HEK293 (cell line): ENCODE results near the gene FOSB.
A peak's percentile ranks its signal among the peaks of the same experiment; 100 is the strongest.
"Not testable (repeated sequence)": the region's sequence is repeated elsewhere in the genome, so short reads cannot be mapped to it uniquely, and the experiment has no call there.

Source experiments
- CTCF ChIA-PET: fragments of 350-600 bp; formaldehyde crosslinking; extraction: SDS; loops from one replicate; lab custom pipeline; 2021; ENCODE audit warnings: antibody characterized with exemption; lab: Yijun Ruan, JAX
- POLR2A ChIA-PET: fragments of 300-600 bp; formaldehyde crosslinking; extraction: SDS; loops from one replicate; lab custom pipeline; 2020; ENCODE audit warnings: antibody characterized with exemption, inconsistent platforms; lab: Yijun Ruan, JAX
- H3K27ac ChIP-seq: fragments of 200-500 bp; sonication (Bioruptor generic); 2 replicates; pipeline ENCODE4 v1.5.1; 2014; ENCODE audit warnings: low read depth, low read length, control low read depth, inconsistent platforms; ENCODE audit errors: extremely low read depth
- H3K36me3 ChIP-seq, 2 experiments: fragments of 200-500 bp in 1 of 2; sonication (Bioruptor generic) in 1 of 2; 1 replicate in 1 of 2; 2 replicates in 1 of 2; pipeline ENCODE4 v1.5.1; 2014 to 2017; ENCODE audit warnings: inconsistent platforms in 2 of 2, low read length in 2 of 2; ENCODE audit not compliant: control insufficient read depth in 2 of 2, insufficient read depth in 1 of 2
- H3K4me1 ChIP-seq: fragments of 200-500 bp; sonication (Bioruptor generic); 2 replicates; pipeline ENCODE4 v1.5.1; 2014; ENCODE audit warnings: mild to moderate bottlenecking, low read length, inconsistent platforms; ENCODE audit not compliant: control insufficient read depth, insufficient read depth
- H3K4me3 ChIP-seq: 2 replicates; pipeline ENCODE4 v1.5.1; 2011; ENCODE audit warnings: low read depth, mild to moderate bottlenecking, control low read depth, low read length, moderate library complexity
- H3K9me3 ChIP-seq: fragments of 200-500 bp; sonication (Bioruptor generic); 2 replicates; pipeline ENCODE4 v1.5.1; 2014; ENCODE audit warnings: low read depth, low read length, inconsistent platforms; ENCODE audit not compliant: control insufficient read depth, insufficient read depth
- GLIS2 ChIP-seq: fragments of 450-650 bp; formaldehyde crosslinking; IDR thresholded peaks from 2 replicates; pipeline ENCODE4 v1.5.1; 2016; ENCODE audit warnings: missing biosample characterization, missing genetic modification characterization
- KLF1 ChIP-seq: fragments of 450-650 bp; formaldehyde crosslinking; IDR thresholded peaks from 2 replicates; pipeline ENCODE4 v1.5.1; 2016; ENCODE audit warnings: missing biosample characterization, missing genetic modification characterization
- KLF7 ChIP-seq: fragments of 450-650 bp; formaldehyde crosslinking; IDR thresholded peaks from 2 replicates; pipeline ENCODE4 v1.5.1; 2016; ENCODE audit warnings: missing biosample characterization, missing genetic modification characterization, borderline replicate concordance
- ZBTB48 ChIP-seq: fragments of 450-650 bp; formaldehyde crosslinking; IDR thresholded peaks from 2 replicates; pipeline ENCODE4 v1.5.1; 2016; ENCODE audit warnings: missing biosample characterization, missing genetic modification characterization
- ZNF23 ChIP-seq: fragments of 450-650 bp; formaldehyde crosslinking; IDR thresholded peaks from 2 replicates; pipeline ENCODE4 v1.5.1; 2016; ENCODE audit warnings: missing biosample characterization, missing genetic modification characterization, borderline replicate concordance
- ZNF302 ChIP-seq: fragments of 450-650 bp; formaldehyde crosslinking; IDR thresholded peaks from 2 replicates; pipeline ENCODE4 v1.5.1; 2016; ENCODE audit warnings: missing biosample characterization, missing genetic modification characterization, low read depth
- ZNF335 ChIP-seq: fragments of 450-650 bp; formaldehyde crosslinking; conservative IDR thresholded peaks from 2 replicates; pipeline ENCODE4 v1.5.1; 2016; ENCODE audit warnings: missing biosample characterization, missing genetic modification characterization
- ZNF341 ChIP-seq: fragments of 450-650 bp; formaldehyde crosslinking; IDR thresholded peaks from 2 replicates; pipeline ENCODE4; 2016; ENCODE audit warnings: low read depth, missing biosample characterization, missing genetic modification characterization
- TF ChIP-seq, protein P1 (sequence below): fragments of 450-650 bp; formaldehyde crosslinking; IDR thresholded peaks from 2 replicates; pipeline ENCODE4 v1.5.1; 2016; ENCODE audit warnings: missing biosample characterization, missing genetic modification characterization
- TF ChIP-seq, protein P2 (sequence below): fragments of 450-650 bp; formaldehyde crosslinking; conservative IDR thresholded peaks from 2 replicates; pipeline ENCODE4 v1.5.1; 2016; ENCODE audit warnings: low read depth, missing biosample characterization, missing genetic modification characterization
- TF ChIP-seq, protein P3 (sequence below): fragments of 450-650 bp; formaldehyde crosslinking; IDR thresholded peaks from 2 replicates; pipeline ENCODE4 v1.5.1; 2017; ENCODE audit warnings: missing biosample characterization, missing genetic modification characterization
- TF ChIP-seq, protein P4 (sequence below): fragments of 450-650 bp; formaldehyde crosslinking; IDR thresholded peaks from 2 replicates; pipeline ENCODE4 v1.5.1; 2016; ENCODE audit warnings: missing biosample characterization, missing genetic modification characterization
- TF ChIP-seq, protein P5 (sequence below): fragments of 450-650 bp; formaldehyde crosslinking; IDR thresholded peaks from 2 replicates; pipeline ENCODE4 v1.5.1; 2016; ENCODE audit warnings: missing biosample characterization, missing genetic modification characterization, borderline replicate concordance

The FOSB gene

DNA sequence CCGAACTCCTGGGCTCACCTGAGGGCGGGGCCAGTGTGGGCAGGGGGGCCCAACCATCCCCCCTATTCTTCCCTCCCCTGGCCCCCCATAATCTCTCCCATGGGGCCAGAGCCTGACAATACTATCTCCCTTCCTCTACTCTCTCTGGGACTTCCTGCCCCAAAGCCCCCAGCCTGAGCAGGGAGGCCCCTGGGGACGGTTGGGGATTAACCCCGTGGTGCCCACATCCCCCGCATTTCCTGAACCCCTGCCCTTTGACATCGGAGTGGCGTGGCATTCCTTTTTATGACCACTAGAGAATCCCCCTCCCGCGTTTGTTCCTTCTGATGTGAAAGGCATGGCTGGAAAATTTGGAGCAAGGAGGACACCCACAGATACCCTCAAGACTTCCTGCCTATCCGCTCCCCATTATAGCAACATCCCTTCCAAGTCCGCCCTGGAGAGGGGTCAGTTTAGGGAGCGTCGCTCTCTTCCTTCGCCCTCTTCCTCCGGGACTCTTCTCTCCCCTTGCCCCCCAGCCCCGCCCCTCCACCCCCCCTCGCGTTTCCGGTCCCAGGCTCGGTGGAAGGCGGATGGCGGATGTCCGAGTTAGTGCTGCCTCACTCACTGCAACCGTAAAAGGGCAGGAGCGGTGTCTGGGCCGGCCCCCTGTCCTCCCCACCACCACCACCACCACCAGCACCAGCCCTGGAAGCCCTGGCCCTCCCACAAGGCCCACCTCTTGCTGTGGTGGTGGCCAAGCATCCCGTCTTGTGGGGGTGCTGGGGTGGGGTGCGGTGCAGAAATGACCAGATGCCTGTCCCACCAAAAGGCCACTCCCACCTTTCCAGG is 41.3 kb downstream of the FOSB start (continued):
- TF ChIP-seq, protein P1, sequence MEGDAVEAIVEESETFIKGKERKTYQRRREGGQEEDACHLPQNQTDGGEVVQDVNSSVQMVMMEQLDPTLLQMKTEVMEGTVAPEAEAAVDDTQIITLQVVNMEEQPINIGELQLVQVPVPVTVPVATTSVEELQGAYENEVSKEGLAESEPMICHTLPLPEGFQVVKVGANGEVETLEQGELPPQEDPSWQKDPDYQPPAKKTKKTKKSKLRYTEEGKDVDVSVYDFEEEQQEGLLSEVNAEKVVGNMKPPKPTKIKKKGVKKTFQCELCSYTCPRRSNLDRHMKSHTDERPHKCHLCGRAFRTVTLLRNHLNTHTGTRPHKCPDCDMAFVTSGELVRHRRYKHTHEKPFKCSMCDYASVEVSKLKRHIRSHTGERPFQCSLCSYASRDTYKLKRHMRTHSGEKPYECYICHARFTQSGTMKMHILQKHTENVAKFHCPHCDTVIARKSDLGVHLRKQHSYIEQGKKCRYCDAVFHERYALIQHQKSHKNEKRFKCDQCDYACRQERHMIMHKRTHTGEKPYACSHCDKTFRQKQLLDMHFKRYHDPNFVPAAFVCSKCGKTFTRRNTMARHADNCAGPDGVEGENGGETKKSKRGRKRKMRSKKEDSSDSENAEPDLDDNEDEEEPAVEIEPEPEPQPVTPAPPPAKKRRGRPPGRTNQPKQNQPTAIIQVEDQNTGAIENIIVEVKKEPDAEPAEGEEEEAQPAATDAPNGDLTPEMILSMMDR (tag by site-specific recombination) = peak; percentile 21; the same call in 1 of the 2 replicates
- TF ChIP-seq, protein P2, sequence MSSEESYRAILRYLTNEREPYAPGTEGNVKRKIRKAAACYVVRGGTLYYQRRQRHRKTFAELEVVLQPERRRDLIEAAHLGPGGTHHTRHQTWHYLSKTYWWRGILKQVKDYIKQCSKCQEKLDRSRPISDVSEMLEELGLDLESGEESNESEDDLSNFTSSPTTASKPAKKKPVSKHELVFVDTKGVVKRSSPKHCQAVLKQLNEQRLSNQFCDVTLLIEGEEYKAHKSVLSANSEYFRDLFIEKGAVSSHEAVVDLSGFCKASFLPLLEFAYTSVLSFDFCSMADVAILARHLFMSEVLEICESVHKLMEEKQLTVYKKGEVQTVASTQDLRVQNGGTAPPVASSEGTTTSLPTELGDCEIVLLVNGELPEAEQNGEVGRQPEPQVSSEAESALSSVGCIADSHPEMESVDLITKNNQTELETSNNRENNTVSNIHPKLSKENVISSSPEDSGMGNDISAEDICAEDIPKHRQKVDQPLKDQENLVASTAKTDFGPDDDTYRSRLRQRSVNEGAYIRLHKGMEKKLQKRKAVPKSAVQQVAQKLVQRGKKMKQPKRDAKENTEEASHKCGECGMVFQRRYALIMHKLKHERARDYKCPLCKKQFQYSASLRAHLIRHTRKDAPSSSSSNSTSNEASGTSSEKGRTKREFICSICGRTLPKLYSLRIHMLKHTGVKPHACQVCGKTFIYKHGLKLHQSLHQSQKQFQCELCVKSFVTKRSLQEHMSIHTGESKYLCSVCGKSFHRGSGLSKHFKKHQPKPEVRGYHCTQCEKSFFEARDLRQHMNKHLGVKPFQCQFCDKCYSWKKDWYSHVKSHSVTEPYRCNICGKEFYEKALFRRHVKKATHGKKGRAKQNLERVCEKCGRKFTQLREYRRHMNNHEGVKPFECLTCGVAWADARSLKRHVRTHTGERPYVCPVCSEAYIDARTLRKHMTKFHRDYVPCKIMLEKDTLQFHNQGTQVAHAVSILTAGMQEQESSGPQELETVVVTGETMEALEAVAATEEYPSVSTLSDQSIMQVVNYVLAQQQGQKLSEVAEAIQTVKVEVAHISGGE = peak; percentile 49; the same call in 1 of the 2 replicates
- TF ChIP-seq KLF7 (tag by site-specific recombination) (0 out of 2 replicates have a peak, but pooled peaks have one; percentile 30), ZNF341 (tag by site-specific recombination) (no peak), ZBTB48 (tag by site-specific recombination) (peak; percentile 99), ZNF335 (tag by site-specific recombination) (peak; percentile 92), ZNF302 (tag by site-specific recombination) (no peak), ZNF23 (tag by site-specific recombination) (no peak)
- TF ChIP-seq, protein P3, sequence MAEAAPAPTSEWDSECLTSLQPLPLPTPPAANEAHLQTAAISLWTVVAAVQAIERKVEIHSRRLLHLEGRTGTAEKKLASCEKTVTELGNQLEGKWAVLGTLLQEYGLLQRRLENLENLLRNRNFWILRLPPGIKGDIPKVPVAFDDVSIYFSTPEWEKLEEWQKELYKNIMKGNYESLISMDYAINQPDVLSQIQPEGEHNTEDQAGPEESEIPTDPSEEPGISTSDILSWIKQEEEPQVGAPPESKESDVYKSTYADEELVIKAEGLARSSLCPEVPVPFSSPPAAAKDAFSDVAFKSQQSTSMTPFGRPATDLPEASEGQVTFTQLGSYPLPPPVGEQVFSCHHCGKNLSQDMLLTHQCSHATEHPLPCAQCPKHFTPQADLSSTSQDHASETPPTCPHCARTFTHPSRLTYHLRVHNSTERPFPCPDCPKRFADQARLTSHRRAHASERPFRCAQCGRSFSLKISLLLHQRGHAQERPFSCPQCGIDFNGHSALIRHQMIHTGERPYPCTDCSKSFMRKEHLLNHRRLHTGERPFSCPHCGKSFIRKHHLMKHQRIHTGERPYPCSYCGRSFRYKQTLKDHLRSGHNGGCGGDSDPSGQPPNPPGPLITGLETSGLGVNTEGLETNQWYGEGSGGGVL (tag by site-specific recombination) = peak; percentile 78
- TF ChIP-seq, protein P4, sequence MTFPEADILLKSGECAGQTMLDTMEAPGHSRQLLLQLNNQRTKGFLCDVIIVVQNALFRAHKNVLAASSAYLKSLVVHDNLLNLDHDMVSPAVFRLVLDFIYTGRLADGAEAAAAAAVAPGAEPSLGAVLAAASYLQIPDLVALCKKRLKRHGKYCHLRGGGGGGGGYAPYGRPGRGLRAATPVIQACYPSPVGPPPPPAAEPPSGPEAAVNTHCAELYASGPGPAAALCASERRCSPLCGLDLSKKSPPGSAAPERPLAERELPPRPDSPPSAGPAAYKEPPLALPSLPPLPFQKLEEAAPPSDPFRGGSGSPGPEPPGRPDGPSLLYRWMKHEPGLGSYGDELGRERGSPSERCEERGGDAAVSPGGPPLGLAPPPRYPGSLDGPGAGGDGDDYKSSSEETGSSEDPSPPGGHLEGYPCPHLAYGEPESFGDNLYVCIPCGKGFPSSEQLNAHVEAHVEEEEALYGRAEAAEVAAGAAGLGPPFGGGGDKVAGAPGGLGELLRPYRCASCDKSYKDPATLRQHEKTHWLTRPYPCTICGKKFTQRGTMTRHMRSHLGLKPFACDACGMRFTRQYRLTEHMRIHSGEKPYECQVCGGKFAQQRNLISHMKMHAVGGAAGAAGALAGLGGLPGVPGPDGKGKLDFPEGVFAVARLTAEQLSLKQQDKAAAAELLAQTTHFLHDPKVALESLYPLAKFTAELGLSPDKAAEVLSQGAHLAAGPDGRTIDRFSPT (tag by site-specific recombination) = 0 out of 2 replicates have a peak, but pooled peaks have one; percentile 25

DNA sequence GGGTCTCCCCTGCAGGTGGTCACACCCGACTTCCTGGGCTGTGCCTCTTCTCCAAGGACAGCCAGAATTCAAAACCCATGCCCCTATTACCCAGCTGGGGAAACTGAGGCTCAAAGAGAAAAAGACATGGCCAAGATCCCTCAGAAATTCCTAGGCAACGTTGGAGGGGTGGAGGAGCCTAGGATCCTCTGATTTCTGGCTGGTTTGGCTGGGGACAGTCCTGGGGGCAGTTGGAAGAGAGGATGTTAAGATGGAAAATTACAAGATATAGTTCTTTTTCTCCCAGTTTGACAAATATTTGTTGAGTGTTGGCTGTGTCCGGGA is 41.9 kb downstream of the FOSB start:
- peak overlapping the region; percentile 53 for H3K27ac ChIP-seq
- CTCF ChIA-PET = interaction anchor here (0.6 to 4.5 kb wide), 6 partner anchors 17 to 373 kb away, joined by 3 to 17 read pairs (median 3); no protein-coding TSS in a partner anchor

DNA sequence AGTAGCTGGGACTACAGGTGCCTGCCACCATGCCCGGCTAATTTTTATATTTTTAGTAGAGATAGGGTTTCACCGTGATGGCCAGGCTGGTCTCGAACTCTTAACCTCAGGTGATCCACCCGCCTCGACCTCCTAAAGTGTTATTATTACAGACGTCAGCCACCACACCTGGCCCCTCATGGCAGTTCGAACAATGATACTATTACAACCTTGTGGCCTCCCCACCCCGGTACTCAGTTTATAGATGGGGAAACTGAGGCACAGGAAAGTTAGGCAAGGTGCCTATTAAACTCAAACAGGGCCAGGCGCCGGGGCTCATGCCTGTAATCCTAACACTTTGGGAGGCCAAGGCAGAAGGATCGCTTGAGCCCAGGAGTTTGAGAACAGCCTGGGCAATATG is 42.6 kb downstream of the FOSB start:
- H3K9me3 ChIP-seq, H3K36me3 ChIP-seq, H3K4me3 ChIP-seq, POLR2A ChIA-PET, H3K27ac ChIP-seq: not testable (repeated sequence)
- peaks cover 15% of the 10 kb centered on the region for H3K4me1 ChIP-seq
- CTCF ChIA-PET = interaction anchor here (0.9 to 4.5 kb wide), 5 partner anchors 17 to 71 kb away, joined by 3 to 17 read pairs (median 3); no protein-coding TSS in a partner anchor

More for the DNA sequence above, 41.9 kb downstream of the FOSB start:
- no peaks in the 10 kb centered on the region for H3K36me3 ChIP-seq
- TF ChIP-seq KLF1 (tag by site-specific recombination) (peak; percentile 28; the same call in 1 of the 2 replicates), GLIS2 (tag by site-specific recombination) (peak; percentile 82)
- TF ChIP-seq, protein P5, sequence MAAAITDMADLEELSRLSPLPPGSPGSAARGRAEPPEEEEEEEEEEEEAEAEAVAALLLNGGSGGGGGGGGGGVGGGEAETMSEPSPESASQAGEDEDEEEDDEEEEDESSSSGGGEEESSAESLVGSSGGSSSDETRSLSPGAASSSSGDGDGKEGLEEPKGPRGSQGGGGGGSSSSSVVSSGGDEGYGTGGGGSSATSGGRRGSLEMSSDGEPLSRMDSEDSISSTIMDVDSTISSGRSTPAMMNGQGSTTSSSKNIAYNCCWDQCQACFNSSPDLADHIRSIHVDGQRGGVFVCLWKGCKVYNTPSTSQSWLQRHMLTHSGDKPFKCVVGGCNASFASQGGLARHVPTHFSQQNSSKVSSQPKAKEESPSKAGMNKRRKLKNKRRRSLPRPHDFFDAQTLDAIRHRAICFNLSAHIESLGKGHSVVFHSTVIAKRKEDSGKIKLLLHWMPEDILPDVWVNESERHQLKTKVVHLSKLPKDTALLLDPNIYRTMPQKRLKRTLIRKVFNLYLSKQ (tag by site-specific recombination) = no peak
- peaks cover 15% of the 10 kb centered on the region for H3K4me1 ChIP-seq
- no peak overlapping the region; the same call in 1 of the 2 replicates for H3K4me3 ChIP-seq
- POLR2A ChIA-PET = no interaction called here
- no peaks in the 10 kb centered on the region for H3K9me3 ChIP-seq
